HEK293T (cell line): Measurements from ENCODE around the gene TMEM19.

Experiments used
- BHLHE40 ChIP-seq: fragments of 450-650 bp; IDR thresholded peaks from 2 replicates; pipeline ENCODE4 v1.6.1; 2016; ENCODE audit warnings: mild to moderate bottlenecking, moderate library complexity, borderline replicate concordance
- CTBP1 ChIP-seq: fragments of 450-650 bp; IDR thresholded peaks from 2 replicates; pipeline ENCODE4 v1.6.1; 2016; ENCODE audit warnings: borderline replicate concordance
- ELF4 ChIP-seq: fragments of 450-650 bp; IDR thresholded peaks from 2 replicates; pipeline ENCODE4 v1.6.1; 2017; ENCODE audit warnings: antibody characterized with exemption
- FOXA1 ChIP-seq: fragments of 450-650 bp; IDR thresholded peaks from 2 replicates; pipeline ENCODE4 v1.6.1; 2016; ENCODE audit warnings: mild to moderate bottlenecking
- FOXK2 ChIP-seq: fragments of 450-650 bp; IDR thresholded peaks from 2 replicates; pipeline ENCODE4 v1.6.1; 2016; ENCODE audit warnings: mild to moderate bottlenecking
- FOXM1 ChIP-seq: fragments of 450-650 bp; IDR thresholded peaks from 2 replicates; pipeline ENCODE4 v1.6.1; 2017; ENCODE audit warnings: mild to moderate bottlenecking, borderline replicate concordance
- HDGF ChIP-seq: fragments of 450-650 bp; IDR thresholded peaks from 2 replicates; pipeline ENCODE4 v1.6.1; 2017; ENCODE audit warnings: antibody characterized with exemption, borderline replicate concordance
- LEF1 ChIP-seq: fragments of 450-650 bp; IDR thresholded peaks from 2 replicates; pipeline ENCODE4 v1.6.1; 2017; ENCODE audit warnings: mild to moderate bottlenecking, borderline replicate concordance
- NFRKB ChIP-seq: fragments of 450-650 bp; IDR thresholded peaks from 2 replicates; pipeline ENCODE4 v1.6.1; 2016; ENCODE audit warnings: mild to moderate bottlenecking, moderate library complexity
- SP1 ChIP-seq: fragments of 450-650 bp; IDR thresholded peaks from 2 replicates; pipeline ENCODE4 v1.6.1; 2017
- SUZ12 ChIP-seq: fragments of 450-650 bp; IDR thresholded peaks from 2 replicates; pipeline ENCODE4 v1.6.1; 2016; ENCODE audit warnings: mild to moderate bottlenecking
- TF ChIP-seq, protein P1 (sequence below): fragments of 450-650 bp; IDR thresholded peaks from 2 replicates; pipeline ENCODE4 v1.6.1; 2016

- TF ChIP-seq FOXK2 (no peak), FOXM1 (no peak), CTBP1 (no peak), BHLHE40 (no peak), ELF4 (no peak), FOXA1 (no peak), HDGF (no peak), LEF1 (no peak), SP1 (no peak), SUZ12 (no peak), NFRKB (no peak)
- TF ChIP-seq, protein P1, sequence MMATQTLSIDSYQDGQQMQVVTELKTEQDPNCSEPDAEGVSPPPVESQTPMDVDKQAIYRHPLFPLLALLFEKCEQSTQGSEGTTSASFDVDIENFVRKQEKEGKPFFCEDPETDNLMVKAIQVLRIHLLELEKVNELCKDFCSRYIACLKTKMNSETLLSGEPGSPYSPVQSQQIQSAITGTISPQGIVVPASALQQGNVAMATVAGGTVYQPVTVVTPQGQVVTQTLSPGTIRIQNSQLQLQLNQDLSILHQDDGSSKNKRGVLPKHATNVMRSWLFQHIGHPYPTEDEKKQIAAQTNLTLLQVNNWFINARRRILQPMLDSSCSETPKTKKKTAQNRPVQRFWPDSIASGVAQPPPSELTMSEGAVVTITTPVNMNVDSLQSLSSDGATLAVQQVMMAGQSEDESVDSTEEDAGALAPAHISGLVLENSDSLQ: no peak
These were observed 2.2 kb upstream of the TMEM19 start for GRCh38 chr12:71683633-71684032.
